BJ (cell line): ENCODE data around the gene MTCL3.

Experiments used
- CTCF ChIA-PET: fragments of 350-600 bp; formaldehyde crosslinking; extraction: SDS; loops from one replicate; lab custom pipeline; 2021; ENCODE audit warnings: antibody characterized with exemption, inconsistent platforms; lab: Yijun Ruan, JAX
- POLR2A ChIA-PET: fragments of 300-600 bp; sonication (Branson Sonifier 250); formaldehyde crosslinking; extraction: SDS; loops from one replicate; lab custom pipeline; 2021; ENCODE audit warnings: antibody characterized with exemption; lab: Charles Lee
- DNase-seq: peaks from one replicate; pipeline ENCODE4 v3.0.0-alpha.2; 2011; ENCODE audit warnings: low read depth
- H3K27me3 ChIP-seq: 2 replicates; pipeline ENCODE4 v1.6.0; 2011; ENCODE audit warnings: low read length; ENCODE audit not compliant: control insufficient read depth, insufficient read depth
- H3K36me3 ChIP-seq: 2 replicates; pipeline ENCODE4 v1.5.1; 2011; ENCODE audit warnings: low read length; ENCODE audit not compliant: control insufficient read depth, insufficient read depth
- H3K4me3 ChIP-seq: 2 replicates; pipeline ENCODE4 v1.5.1; 2011; ENCODE audit warnings: low read depth, mild to moderate bottlenecking, control low read depth, low read length
- TF ChIP-seq, protein P1 (sequence below): IDR thresholded peaks from 2 replicates; pipeline ENCODE4 v1.5.1; 2011; ENCODE audit warnings: low read depth, mild to moderate bottlenecking, control low read depth, inconsistent platforms, low read length, moderate library complexity; ENCODE audit not compliant: insufficient read depth

Gene MTCL3

GRCh38 chr6:127475823-127476176 is 43.3 kb downstream of the MTCL3 start:
- Histone ChIP-seq H3K4me3 (no peak overlapping the region), H3K27me3 (no peaks in the 10 kb centered on the region), H3K36me3 (peaks cover 1% of the 10 kb centered on the region; the same call in 1 of the 2 replicates)
- POLR2A ChIA-PET: no interaction called here
- TF ChIP-seq, protein P1, sequence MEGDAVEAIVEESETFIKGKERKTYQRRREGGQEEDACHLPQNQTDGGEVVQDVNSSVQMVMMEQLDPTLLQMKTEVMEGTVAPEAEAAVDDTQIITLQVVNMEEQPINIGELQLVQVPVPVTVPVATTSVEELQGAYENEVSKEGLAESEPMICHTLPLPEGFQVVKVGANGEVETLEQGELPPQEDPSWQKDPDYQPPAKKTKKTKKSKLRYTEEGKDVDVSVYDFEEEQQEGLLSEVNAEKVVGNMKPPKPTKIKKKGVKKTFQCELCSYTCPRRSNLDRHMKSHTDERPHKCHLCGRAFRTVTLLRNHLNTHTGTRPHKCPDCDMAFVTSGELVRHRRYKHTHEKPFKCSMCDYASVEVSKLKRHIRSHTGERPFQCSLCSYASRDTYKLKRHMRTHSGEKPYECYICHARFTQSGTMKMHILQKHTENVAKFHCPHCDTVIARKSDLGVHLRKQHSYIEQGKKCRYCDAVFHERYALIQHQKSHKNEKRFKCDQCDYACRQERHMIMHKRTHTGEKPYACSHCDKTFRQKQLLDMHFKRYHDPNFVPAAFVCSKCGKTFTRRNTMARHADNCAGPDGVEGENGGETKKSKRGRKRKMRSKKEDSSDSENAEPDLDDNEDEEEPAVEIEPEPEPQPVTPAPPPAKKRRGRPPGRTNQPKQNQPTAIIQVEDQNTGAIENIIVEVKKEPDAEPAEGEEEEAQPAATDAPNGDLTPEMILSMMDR: no peak
- CTCF ChIA-PET: interaction anchor here (1.1 to 2.0 kb wide), 3 partner anchors 9 to 40 kb away, joined by 5 read pairs; no protein-coding TSS in a partner anchor
- no peak for DNase-seq

DNA sequence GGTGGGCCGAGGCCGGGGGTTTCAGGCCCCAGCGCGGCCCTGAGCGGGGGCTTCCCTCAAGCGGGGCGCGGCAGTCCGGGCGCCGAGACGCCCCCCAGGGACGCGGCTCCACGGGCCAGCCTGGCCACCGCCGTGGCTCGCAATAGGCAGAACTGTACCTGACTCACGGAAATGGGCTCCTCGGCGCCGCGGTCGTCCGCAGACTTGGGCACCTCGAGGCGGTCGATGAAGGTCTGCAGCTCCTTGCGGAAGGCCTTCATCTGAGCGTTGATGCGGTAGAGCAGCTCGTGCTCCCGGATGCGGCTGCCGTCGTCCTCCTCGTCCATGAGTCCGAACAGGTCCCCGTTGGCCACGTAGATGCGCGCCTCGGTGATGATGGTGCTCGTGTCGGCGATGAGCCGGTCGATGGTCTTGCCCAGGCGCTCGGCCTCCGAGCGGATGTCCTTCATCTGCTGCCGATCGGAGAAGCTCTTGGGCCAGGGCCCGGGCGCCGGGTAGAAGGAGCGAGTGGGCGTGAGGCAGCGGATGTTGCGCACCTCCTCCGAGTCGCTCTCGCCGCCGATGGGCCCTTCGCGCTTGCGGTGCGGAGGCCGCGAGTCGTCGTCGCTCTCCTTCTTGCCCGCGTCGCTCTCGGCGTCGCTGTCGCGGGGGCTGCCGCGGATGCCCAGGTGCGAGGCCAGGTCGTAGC is 43.9 kb downstream of the MTCL3 start:
- POLR2A ChIA-PET: no interaction called here
- Histone ChIP-seq H3K4me3 (no peak overlapping the region), H3K27me3 (no peaks in the 10 kb centered on the region), H3K36me3 (peaks cover 1% of the 10 kb centered on the region; the same call in 1 of the 2 replicates)
- CTCF ChIA-PET: interaction anchor here (1.3 to 2.0 kb wide), 2 partner anchors 9 to 11 kb away, joined by 5 read pairs; no protein-coding TSS in a partner anchor
- TF ChIP-seq, protein P1: no peak
- no peak for DNase-seq

DNA sequence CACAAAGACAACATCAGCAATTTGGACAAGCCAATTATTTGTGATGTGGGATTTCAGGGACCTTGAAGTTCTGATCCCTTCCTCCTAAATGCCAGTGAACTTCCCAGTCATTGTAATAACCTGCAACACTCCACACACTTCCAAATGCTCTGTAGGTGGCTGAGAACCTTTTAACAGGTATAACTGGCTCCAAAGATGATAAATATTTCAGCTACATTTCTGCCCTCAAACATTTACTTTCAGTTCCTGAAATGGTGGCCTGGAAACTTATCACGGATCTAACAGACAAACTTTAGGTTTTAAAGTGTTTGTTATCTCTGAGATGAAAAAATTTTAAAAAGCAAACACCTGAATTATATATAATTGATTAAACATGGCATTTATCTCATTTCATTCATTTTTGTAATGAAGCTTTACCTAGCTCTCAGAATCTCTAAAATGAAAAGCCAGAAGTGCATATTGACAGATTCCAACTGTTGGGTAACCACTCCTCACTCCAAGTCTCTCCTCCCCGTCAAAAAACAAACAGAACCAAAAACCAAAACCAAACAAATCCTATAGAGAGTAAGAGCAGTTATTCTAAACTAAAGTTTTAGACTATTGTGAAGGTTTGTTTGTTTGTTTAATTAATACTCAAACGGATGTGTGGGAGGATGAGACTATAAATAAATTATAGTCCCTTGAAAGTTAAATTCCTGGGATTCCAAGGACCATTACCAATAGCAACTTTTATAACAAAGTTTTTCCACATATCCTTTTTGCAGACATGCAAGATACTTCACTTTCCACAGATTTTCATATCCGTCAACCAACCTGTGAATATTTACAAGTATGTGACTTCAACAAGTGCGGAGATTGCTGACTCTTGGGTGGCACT is 47.5 kb downstream of the MTCL3 start:
- TF ChIP-seq, protein P1: no peak
- H3K27me3 ChIP-seq: no peaks in the 10 kb centered on the region
- peaks cover 1% of the 10 kb centered on the region; the same call in 1 of the 2 replicates for H3K36me3 ChIP-seq
- no peak overlapping the region for H3K4me3 ChIP-seq
- ChIA-PET CTCF (interaction anchor here (0.8 to 1.8 kb wide), 2 partner anchors 45 to 67 kb away, joined by 4 to 7 read pairs; no protein-coding TSS in a partner anchor), POLR2A (no interaction called here)
- no peak for DNase-seq

DNA sequence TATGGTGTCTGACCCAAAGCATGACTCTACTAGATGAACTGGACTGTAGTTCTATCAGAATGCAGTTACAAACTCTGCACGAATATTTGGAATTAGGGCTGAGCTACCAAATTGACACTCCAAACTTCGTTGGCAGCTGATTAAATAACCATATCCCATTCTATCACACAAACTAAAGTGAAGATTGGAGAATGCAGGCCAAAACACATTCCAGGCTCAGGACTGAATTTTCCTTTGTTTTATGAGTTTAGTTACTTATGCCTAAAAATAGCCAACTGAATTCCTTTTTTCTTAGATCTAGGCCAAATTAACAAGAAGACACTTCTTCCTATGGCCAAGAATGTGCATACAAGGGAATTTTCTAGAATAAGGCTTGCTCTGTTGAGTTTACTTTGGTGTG is 50.2 kb downstream of the MTCL3 start:
- ChIA-PET POLR2A (no interaction called here), CTCF (interaction anchor here (0.9 to 1.8 kb wide), 3 partner anchors 47 to 165 kb away, joined by 3 to 6 read pairs (median 4); no protein-coding TSS in a partner anchor)
- H3K27me3 ChIP-seq: no peaks in the 10 kb centered on the region
- TF ChIP-seq, protein P1: no peak
- H3K4me3 ChIP-seq: no peak overlapping the region
- no peaks in the 10 kb centered on the region for H3K36me3 ChIP-seq
- no peak for DNase-seq

- ChIA-PET CTCF (interaction anchor here (1.0 to 6.4 kb wide), 6 partner anchors 9 to 167 kb away, joined by 3 to 56 read pairs (median 4); no protein-coding TSS in a partner anchor), POLR2A (interaction anchor here (0.6 kb wide), 1 partner anchor 200 kb away, joined by 3 read pairs; the partner anchor contains the start of gene RNF146)
These were observed 52.7 kb downstream of the MTCL3 start for GRCh38 chr6:127466416-127466815.

More at GRCh38 chr6:127466416-127466815, 52.7 kb downstream of the MTCL3 start:
- no peak for DNase-seq
- Histone ChIP-seq H3K27me3 (no peaks in the 10 kb centered on the region), H3K4me3 (no peak overlapping the region), H3K36me3 (no peaks in the 10 kb centered on the region)
- TF ChIP-seq, protein P1: no peak
